ENCODE measurements around the gene SLC25A21. TPM values are rescaled to one million over a fixed set of nuclear protein-coding genes. Genes with fewer than 3 reads are reported as not detected.
A peak's percentile ranks its signal among the peaks of the same experiment; 100 is the strongest.

The SLC25A21 gene
- total RNA-seq, 1 experiment from 2014 or later: 2.1 TPM

DNA sequence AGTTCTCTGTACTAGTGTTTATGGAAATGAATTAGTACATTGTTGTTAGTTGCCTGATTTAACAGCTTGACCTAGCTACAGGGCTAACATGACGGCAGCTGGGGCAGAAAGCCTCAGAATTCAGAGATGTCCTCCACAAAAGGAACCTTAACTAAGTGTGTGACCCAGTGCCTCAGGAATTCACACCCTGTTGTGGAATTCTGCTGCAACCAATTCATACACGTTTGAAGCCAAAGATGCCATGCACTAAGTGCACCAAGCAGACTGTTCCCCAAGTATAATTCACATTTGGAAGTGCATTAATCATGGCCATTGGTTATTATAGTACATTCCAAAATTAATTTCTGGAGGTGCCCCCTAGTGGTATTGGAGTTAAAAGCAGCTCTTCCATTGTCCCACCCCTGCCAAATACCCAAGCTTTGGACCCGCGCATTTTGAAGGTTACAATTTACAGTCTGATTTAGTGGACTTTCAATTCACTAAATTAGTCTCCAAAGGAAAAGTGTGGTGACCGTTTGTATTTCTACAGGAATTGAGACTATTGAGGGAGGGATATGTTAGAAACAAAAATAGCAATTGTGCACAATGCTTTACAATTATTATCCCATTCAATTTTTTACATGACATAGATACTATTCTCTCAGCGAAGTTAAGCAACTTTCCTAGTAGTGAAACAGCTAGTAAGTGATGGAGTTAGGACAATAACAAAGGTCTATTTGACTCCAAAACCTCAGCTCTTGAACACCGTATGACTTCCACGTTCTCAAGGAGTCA is 424.8 kb downstream of the SLC25A21 start:
- BruUV-seq (replicated peaks): no TSS peak
- intact Hi-C loops (cut with micrococcal nuclease; ENCODE audit: unreplicated experiment): loop anchor here (10.0 kb wide), 1 partner anchor 103 kb away; no protein-coding TSS in a partner anchor

DNA sequence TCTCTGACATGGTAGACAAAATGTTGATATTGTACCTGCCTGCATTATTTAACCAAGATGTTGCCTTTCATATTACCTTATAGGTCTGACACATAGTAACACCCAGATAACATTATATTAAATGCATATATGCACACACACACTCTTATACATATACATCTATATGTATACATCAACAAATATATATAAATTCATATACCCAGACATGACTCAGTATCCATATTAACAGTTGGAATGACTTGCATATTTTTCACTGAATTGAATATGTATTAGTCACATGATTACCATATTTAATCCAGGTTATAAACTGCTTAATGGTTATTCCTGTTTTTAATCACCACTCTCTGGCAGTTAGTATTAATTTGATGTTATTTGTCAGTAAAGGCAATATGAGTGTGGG is 425.5 kb downstream of the SLC25A21 start:
- in situ Hi-C loops (cut with HindIII; ENCODE audit: low pct_unique_long_range_greater_than_20kb, low sequenced_read_pairs): no loop called here
- H3K27me3 ChIP-seq (ENCODE audit: control insufficient read depth, insufficient read depth, low read length): no peaks in the 10 kb centered on the region
- TF ChIP-seq POLR2AphosphoS5 (IDR thresholded peaks at IDR 0.05; ENCODE audit: low read depth, low read length): no peak
- no peak for TF ChIP-seq TCF7L2 (IDR thresholded peaks at IDR 0.05; ENCODE audit: low read depth, low read length)
- TF ChIP-seq SIN3A (IDR thresholded peaks at IDR 0.05; ENCODE audit: borderline replicate concordance, insufficient read depth, low read depth, low read length): no peak
- TF ChIP-seq, protein P1, sequence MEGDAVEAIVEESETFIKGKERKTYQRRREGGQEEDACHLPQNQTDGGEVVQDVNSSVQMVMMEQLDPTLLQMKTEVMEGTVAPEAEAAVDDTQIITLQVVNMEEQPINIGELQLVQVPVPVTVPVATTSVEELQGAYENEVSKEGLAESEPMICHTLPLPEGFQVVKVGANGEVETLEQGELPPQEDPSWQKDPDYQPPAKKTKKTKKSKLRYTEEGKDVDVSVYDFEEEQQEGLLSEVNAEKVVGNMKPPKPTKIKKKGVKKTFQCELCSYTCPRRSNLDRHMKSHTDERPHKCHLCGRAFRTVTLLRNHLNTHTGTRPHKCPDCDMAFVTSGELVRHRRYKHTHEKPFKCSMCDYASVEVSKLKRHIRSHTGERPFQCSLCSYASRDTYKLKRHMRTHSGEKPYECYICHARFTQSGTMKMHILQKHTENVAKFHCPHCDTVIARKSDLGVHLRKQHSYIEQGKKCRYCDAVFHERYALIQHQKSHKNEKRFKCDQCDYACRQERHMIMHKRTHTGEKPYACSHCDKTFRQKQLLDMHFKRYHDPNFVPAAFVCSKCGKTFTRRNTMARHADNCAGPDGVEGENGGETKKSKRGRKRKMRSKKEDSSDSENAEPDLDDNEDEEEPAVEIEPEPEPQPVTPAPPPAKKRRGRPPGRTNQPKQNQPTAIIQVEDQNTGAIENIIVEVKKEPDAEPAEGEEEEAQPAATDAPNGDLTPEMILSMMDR (IDR thresholded peaks at IDR 0.05): no peak
- TF ChIP-seq, protein P2, sequence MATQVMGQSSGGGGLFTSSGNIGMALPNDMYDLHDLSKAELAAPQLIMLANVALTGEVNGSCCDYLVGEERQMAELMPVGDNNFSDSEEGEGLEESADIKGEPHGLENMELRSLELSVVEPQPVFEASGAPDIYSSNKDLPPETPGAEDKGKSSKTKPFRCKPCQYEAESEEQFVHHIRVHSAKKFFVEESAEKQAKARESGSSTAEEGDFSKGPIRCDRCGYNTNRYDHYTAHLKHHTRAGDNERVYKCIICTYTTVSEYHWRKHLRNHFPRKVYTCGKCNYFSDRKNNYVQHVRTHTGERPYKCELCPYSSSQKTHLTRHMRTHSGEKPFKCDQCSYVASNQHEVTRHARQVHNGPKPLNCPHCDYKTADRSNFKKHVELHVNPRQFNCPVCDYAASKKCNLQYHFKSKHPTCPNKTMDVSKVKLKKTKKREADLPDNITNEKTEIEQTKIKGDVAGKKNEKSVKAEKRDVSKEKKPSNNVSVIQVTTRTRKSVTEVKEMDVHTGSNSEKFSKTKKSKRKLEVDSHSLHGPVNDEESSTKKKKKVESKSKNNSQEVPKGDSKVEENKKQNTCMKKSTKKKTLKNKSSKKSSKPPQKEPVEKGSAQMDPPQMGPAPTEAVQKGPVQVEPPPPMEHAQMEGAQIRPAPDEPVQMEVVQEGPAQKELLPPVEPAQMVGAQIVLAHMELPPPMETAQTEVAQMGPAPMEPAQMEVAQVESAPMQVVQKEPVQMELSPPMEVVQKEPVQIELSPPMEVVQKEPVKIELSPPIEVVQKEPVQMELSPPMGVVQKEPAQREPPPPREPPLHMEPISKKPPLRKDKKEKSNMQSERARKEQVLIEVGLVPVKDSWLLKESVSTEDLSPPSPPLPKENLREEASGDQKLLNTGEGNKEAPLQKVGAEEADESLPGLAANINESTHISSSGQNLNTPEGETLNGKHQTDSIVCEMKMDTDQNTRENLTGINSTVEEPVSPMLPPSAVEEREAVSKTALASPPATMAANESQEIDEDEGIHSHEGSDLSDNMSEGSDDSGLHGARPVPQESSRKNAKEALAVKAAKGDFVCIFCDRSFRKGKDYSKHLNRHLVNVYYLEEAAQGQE (IDR thresholded peaks at IDR 0.05; ENCODE audit: insufficient read depth in 1 of 2, low read depth in 2 of 2, low read length in 1 of 2): no peak
- ATAC-seq: no peak
- intact Hi-C loops (cut with micrococcal nuclease; ENCODE audit: unreplicated experiment): loop anchor here (10.0 kb wide), 1 partner anchor 102 kb away; no protein-coding TSS in a partner anchor
- H3K4me3 ChIP-seq (ENCODE audit: low read depth in 2 of 2, low read length in 2 of 2): no peak overlapping the region
- ChIA-PET CTCF (no interaction called here), POLR2A (no interaction called here)
- H3K4me1 ChIP-seq (ENCODE audit: control insufficient read depth, insufficient read depth, low read length): no peaks in the 10 kb centered on the region
- H3K27ac ChIP-seq (ENCODE audit: low read length): no peak overlapping the region
- H3K9me3 ChIP-seq (ENCODE audit: control insufficient read depth, insufficient read depth, low read depth, low read length): no peaks in the 10 kb centered on the region
- no TSS peak for BruUV-seq (replicated peaks)
- DNase-seq (ENCODE audit: low read depth, low spot score): no peak
- no peaks in the 10 kb centered on the region for H3K36me3 ChIP-seq (ENCODE audit: control insufficient read depth, insufficient read depth, low read length)

More for the DNA sequence above, 424.8 kb downstream of the SLC25A21 start:
- H3K4me1 ChIP-seq (ENCODE audit: control insufficient read depth, insufficient read depth, low read length): no peaks in the 10 kb centered on the region
- H3K4me3 ChIP-seq (ENCODE audit: low read depth in 2 of 2, low read length in 2 of 2): no peak overlapping the region
- no peaks in the 10 kb centered on the region for H3K36me3 ChIP-seq (ENCODE audit: control insufficient read depth, insufficient read depth, low read length)
- no peaks in the 10 kb centered on the region for H3K9me3 ChIP-seq (ENCODE audit: control insufficient read depth, insufficient read depth, low read depth, low read length)
- no peak overlapping the region for H3K27ac ChIP-seq (ENCODE audit: low read length)
- DNase-seq (ENCODE audit: low read depth, low spot score): no peak
- ATAC-seq: 0 out of 2 replicates have a peak, but pooled peaks have one; percentile 51
- ChIA-PET POLR2A (no interaction called here), CTCF (interaction anchor here (0.6 to 1.3 kb wide), 2 partner anchors 9 to 36 kb away, joined by 3 to 4 read pairs; no protein-coding TSS in a partner anchor)
- TF ChIP-seq, protein P1 (IDR thresholded peaks at IDR 0.05): peak; percentile 73
- TF ChIP-seq TCF7L2 (IDR thresholded peaks at IDR 0.05; ENCODE audit: low read depth, low read length) (no peak), POLR2AphosphoS5 (IDR thresholded peaks at IDR 0.05; ENCODE audit: low read depth, low read length) (no peak), SIN3A (IDR thresholded peaks at IDR 0.05; ENCODE audit: borderline replicate concordance, insufficient read depth, low read depth, low read length) (no peak)
- TF ChIP-seq, protein P2 (IDR thresholded peaks at IDR 0.05; ENCODE audit: insufficient read depth in 1 of 2, low read depth in 2 of 2, low read length in 1 of 2): no peak
- in situ Hi-C loops (cut with HindIII; ENCODE audit: low pct_unique_long_range_greater_than_20kb, low sequenced_read_pairs): no loop called here
- H3K27me3 ChIP-seq (ENCODE audit: control insufficient read depth, insufficient read depth, low read length): no peaks in the 10 kb centered on the region
